ENCODE measurements around the gene PPP1R27. TPM values are rescaled to one million over a fixed set of nuclear protein-coding genes. Genes with fewer than 3 reads are reported as not detected.

The PPP1R27 gene
- total RNA-seq, 2 donors from 2014 or later = not detected

- no peak for DNase-seq (ENCODE audit: low spot score in 2 of 2)
- peak overlapping the region; percentile 81 to 89 for H3K27ac Mint-ChIP-seq
- H3K36me3 Mint-ChIP-seq = peaks cover 5 to 7% of the 10 kb centered on the region in 2 donors
- ATAC-seq = no peak
- H3K9me3 Mint-ChIP-seq = no peaks in the 10 kb centered on the region
These were observed 674 bp downstream of the PPP1R27 start for GRCh38 chr17:81833921-81834830.

GRCh38 chr17:81833160-81833920, 1.5 kb downstream of the PPP1R27 start, which contains the start of gene MCRIP1:
TSS of gene MCRIP1 (minus strand) at chr17:81833291. CDS start at chr17:81824506, 8,785 bp downstream.
- Mint-ChIP-seq H3K36me3 (peaks cover 5 to 7% of the 10 kb centered on the region in 2 donors), H3K27ac (peak within 1 kb of the TSS; percentile 81 to 89), H3K9me3 (no peaks in the 10 kb centered on the region)
- ATAC-seq (peak; percentile 83 to 87), DNase-seq (ENCODE audit: low spot score in 2 of 2) (peak; percentile 97)

- H3K36me3 Mint-ChIP-seq = peaks cover 5 to 7% of the 10 kb centered on the region in 2 donors
- no peaks in the 10 kb centered on the region for H3K9me3 Mint-ChIP-seq
- DNase-seq (ENCODE audit: low spot score in 2 of 2) (peak in 1 of 2 donors; percentile 62), ATAC-seq (peak; percentile 50 to 65)
- H3K27ac Mint-ChIP-seq = peak overlapping the region; percentile 81 to 89
These were observed 2.2 kb downstream of the PPP1R27 start for GRCh38 chr17:81832608-81833159.

- ATAC-seq (peak; percentile 36 to 57), DNase-seq (ENCODE audit: low spot score in 2 of 2) (peak in 1 of 2 donors; percentile 45)
- Mint-ChIP-seq H3K27ac (peak overlapping the region; percentile 81 to 89), H3K36me3 (peaks cover 5 to 7% of the 10 kb centered on the region in 2 donors), H3K9me3 (no peaks in the 10 kb centered on the region)
These were observed 2.8 kb downstream of the PPP1R27 start for GRCh38 chr17:81831957-81832607.

- DNase-seq (ENCODE audit: low spot score in 2 of 2) (no peak), ATAC-seq (no peak)
- Mint-ChIP-seq H3K36me3 (peaks cover 5 to 7% of the 10 kb centered on the region in 2 donors), H3K27ac (peak overlapping the region; percentile 81 to 89), H3K9me3 (no peaks in the 10 kb centered on the region)
These were observed 3.3 kb downstream of the PPP1R27 start for GRCh38 chr17:81831563-81831956.

DNA sequence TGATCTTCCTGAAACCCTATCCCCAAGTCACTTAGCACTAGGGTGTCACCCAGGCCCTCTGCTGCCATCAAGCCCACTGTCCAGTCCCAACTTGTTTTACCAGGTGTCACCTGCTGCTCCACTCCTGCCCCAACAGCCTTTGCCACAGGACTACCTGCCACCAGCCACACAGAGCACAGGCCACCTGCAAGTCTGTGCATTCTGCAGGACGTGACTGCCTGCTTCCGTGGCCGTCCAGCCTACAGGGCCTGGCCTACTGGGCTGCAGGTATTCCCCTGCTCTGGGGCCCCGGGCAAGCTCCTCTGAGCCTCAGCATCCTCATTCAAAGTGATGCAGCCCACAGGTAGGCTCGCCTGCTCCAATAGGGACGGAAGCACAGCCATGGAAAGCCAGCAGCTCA, 5.0 kb downstream of the PPP1R27 start:
- no peak overlapping the region for H3K27ac Mint-ChIP-seq
- no peaks in the 10 kb centered on the region for H3K9me3 Mint-ChIP-seq
- H3K36me3 Mint-ChIP-seq = peaks cover 5 to 7% of the 10 kb centered on the region in 2 donors
- DNase-seq (ENCODE audit: low spot score in 2 of 2) = no peak
- no peak for ATAC-seq

DNA sequence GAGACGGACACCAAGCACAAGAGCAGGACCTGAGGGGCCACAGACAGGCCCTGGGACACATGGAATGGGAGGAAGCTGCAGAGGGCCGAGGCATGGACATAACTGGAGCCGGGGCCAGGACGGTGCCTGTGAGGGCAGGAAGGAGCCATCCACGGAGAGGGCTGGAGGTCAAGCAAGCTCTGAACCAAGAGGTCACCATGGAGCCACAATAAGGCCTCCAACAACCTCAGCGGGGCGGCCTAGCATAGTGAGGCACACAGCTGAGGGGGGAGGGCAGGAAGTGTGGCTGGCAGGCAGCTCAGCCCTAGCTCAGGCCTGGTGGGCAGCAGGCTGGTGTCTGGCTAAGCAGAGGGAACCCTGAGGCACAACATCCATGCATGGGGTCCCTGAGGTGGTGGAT, 6.2 kb downstream of the PPP1R27 start:
- ATAC-seq (no peak), DNase-seq (ENCODE audit: low spot score in 2 of 2) (no peak)
- H3K36me3 Mint-ChIP-seq = peaks cover 5 to 7% of the 10 kb centered on the region in 2 donors
- no peaks in the 10 kb centered on the region for H3K9me3 Mint-ChIP-seq
- peak overlapping the region in 1 of 2 donors; percentile 68 for H3K27ac Mint-ChIP-seq

GRCh38 chr17:81825841-81826466, 8.9 kb downstream of the PPP1R27 start:
- DNase-seq (ENCODE audit: low spot score in 2 of 2) (no peak), ATAC-seq (no peak)
- Mint-ChIP-seq H3K9me3 (no peaks in the 10 kb centered on the region), H3K36me3 (no peaks in the 10 kb centered on the region), H3K27ac (peak overlapping the region in 1 of 2 donors; percentile 64)

GRCh38 chr17:81824595-81824994, 10.3 kb downstream of the PPP1R27 start:
- ATAC-seq (no peak), DNase-seq (ENCODE audit: low spot score in 2 of 2) (no peak)
- Mint-ChIP-seq H3K9me3 (no peaks in the 10 kb centered on the region), H3K27ac (no peak overlapping the region), H3K36me3 (no peaks in the 10 kb centered on the region)

DNA sequence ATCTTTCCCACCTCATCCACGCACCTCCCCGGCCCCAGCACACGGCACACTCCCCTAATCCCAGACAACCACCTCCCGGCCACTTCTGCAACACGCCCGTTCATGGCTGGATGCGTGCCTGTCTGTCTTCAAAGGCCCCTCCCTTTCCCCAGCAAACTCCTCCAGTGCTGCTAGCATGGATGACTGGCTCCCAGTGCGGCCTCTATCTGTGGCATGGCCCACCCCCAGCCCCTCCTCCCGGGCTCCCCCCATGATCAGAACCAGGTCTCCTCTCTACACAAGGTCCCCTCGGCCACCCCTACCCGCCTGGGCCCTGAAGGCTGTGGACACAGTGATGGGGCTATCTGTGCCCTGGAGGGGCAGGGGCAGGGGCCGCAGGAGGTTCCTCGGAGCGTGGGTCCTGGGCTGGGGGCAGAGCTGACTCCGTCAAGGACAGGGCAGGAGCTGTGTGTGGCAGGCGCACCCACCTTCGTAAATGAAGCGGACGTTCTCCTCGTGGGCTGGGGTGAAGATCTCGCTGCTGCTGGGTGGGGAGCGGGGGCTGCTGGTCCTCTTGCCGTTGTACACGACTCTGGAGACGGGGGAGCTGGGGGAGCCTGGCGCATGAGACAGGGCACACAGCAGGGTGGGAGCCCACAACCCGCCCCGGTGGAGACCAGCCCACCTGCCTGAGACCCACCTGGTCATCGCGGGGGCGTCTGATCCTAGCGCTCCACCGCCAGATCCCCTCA, 10.9 kb downstream of the PPP1R27 start:
- Mint-ChIP-seq H3K9me3 (no peaks in the 10 kb centered on the region), H3K36me3 (no peaks in the 10 kb centered on the region), H3K27ac (peak overlapping the region in 1 of 2 donors; percentile 55)
- no peak for DNase-seq (ENCODE audit: low spot score in 2 of 2)
- no peak for ATAC-seq

DNA sequence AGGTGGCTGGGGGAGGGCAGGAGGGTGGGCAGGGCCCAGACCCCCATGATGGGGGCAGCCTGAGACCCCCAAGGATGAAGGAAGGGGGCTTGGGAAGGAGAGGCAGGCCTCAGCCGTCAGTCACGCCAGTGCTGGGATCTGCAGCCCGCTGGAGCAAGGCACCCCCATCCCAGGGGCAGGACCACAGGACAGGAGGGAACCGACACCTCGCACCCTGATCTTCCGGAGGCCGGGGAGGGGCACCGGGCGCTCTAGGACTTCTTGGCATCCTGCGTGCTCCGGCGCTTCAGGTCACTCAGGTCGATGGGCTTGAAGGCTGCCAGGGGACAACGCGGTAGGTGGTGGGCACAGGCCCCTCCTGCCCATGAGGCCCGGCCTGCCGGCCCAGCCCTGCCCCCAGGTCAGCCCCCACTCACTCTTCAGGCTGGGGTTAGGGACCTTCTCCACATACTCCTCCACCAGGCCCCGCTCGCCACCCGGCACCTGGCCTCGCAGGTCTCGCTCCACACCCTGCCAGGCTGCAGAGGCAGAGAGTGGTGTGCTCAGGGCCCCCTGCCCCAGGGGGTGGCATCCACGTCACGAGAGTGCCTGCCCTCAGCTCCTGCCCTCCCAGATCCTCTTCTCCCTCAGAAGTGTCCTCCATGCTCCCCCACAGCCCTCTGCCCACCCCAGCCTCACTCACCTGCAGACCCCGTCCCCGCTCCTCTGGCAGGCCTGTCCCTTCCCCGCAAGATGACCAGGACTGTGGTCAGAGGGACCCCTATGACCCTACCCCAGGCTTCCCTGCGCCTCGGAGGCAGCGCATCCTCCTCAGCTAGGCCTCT, 11.6 kb downstream of the PPP1R27 start:
- Mint-ChIP-seq H3K27ac (peak overlapping the region in 1 of 2 donors; percentile 55), H3K9me3 (no peaks in the 10 kb centered on the region), H3K36me3 (no peaks in the 10 kb centered on the region)
- DNase-seq (ENCODE audit: low spot score in 2 of 2) = no peak
- ATAC-seq = no peak

DNA sequence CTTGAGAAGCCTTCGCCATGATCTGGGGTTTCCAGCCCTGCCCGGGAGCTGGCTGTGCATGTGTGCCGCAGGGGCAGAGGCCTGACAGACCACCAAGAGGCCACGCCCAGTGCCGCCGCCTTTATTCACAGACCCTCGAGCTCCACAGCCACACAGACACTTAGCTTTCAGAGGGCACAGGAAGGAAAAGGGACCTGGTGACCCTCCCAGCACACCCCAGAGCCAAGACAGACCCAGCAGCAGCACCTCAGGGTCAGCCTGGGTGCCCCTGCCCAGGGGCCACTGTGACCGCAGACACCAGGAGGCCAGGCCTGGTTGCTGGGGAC, 12.6 kb downstream of the PPP1R27 start:
- ATAC-seq (no peak), DNase-seq (ENCODE audit: low spot score in 2 of 2) (no peak)
- Mint-ChIP-seq H3K36me3 (no peaks in the 10 kb centered on the region), H3K9me3 (no peaks in the 10 kb centered on the region), H3K27ac (no peak overlapping the region)

GRCh38 chr17:81821603-81822311, 13.1 kb downstream of the PPP1R27 start:
- Mint-ChIP-seq H3K27ac (no peak overlapping the region), H3K9me3 (no peaks in the 10 kb centered on the region), H3K36me3 (no peaks in the 10 kb centered on the region)
- peak in 1 of 2 donors; percentile 41 for ATAC-seq
- DNase-seq (ENCODE audit: low spot score in 2 of 2) = no peak

DNA sequence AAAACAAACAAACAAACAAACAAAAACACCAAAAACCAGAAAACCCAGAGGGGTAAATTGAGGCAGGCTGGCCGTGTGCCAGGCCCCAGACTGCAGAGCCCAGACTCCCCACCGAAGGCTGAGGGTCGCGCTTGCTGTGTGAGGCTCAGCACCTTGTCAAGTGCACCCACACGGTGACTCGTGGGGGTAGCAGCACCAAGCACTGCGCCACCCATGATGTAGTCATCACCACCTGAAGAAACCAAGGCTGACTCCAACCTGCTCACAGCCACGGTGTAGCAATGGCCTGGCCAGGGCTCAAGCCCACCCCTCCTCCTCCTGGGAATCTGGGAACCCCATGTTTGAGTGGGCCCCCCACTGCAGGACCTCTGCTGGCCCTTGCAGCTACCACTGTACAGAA, 13.7 kb downstream of the PPP1R27 start:
- ATAC-seq (peak in 1 of 2 donors; percentile 52), DNase-seq (ENCODE audit: low spot score in 2 of 2) (no peak)
- Mint-ChIP-seq H3K9me3 (no peaks in the 10 kb centered on the region), H3K27ac (no peak overlapping the region), H3K36me3 (no peaks in the 10 kb centered on the region)

All from activated naive CD4-positive, alpha-beta T cell treated with anti-CD3 and anti-CD28 coated beads, Interleukin-2, amount 50 U/mL, for 72 hours (primary cell).